Tibial nerve (tissue), 4 donors: ENCODE data around the gene NUDT9.
"Not testable (repeated sequence)": the region's sequence is repeated elsewhere in the genome, so short reads cannot be mapped to it uniquely, and the experiment has no call there.

Experiments used
- EP300 ChIP-seq, 2 donors: sonication (generic); formaldehyde crosslinking; IDR thresholded peaks; one replicate each; pipeline ENCODE4 v1.6.1; 2017; ENCODE audit warnings: antibody characterized with exemption in 2 of 2, mild to moderate bottlenecking in 1 of 2
- POLR2A ChIP-seq, 2 donors: fragments of 450-650 bp; IDR thresholded peaks; one replicate each; pipeline ENCODE4 v1.6.1; 2017; ENCODE audit warnings: antibody characterized with exemption in 2 of 2, mild to moderate bottlenecking in 2 of 2, moderate library complexity in 2 of 2
- TF ChIP-seq, protein P1 (sequence below), 5 experiments: fragments of 200-600 bp in 3 of 5; fragments of 450-650 bp in 2 of 5; sonication (generic) in 3 of 5; IDR thresholded peaks; one replicate each; pipeline ENCODE4 v1.5.1; 2016 to 2019; ENCODE audit warnings: antibody characterized with exemption in 5 of 5, mild to moderate bottlenecking in 3 of 5, moderate library complexity in 2 of 5

DNA sequence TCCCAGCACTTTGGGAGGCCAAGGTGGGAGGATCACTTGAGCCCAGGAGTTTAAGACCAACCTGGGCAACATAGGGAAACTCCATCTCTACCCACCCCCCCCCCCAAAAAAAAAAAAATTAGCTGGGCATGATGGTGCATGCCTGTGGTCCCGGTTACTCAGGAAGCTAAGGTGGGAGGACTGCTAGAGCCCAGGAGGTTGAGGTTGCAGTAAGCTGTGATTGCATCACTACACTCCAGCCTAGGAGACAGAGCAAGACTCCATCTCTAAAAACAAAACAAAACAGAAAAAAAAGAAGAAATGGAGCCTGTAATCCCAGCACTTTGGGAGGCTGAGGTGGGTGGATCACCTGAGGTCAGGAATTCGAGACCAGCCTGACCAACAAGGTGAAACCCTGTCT, 69.5 kb downstream of the NUDT9 start:
- TF ChIP-seq, protein P1, sequence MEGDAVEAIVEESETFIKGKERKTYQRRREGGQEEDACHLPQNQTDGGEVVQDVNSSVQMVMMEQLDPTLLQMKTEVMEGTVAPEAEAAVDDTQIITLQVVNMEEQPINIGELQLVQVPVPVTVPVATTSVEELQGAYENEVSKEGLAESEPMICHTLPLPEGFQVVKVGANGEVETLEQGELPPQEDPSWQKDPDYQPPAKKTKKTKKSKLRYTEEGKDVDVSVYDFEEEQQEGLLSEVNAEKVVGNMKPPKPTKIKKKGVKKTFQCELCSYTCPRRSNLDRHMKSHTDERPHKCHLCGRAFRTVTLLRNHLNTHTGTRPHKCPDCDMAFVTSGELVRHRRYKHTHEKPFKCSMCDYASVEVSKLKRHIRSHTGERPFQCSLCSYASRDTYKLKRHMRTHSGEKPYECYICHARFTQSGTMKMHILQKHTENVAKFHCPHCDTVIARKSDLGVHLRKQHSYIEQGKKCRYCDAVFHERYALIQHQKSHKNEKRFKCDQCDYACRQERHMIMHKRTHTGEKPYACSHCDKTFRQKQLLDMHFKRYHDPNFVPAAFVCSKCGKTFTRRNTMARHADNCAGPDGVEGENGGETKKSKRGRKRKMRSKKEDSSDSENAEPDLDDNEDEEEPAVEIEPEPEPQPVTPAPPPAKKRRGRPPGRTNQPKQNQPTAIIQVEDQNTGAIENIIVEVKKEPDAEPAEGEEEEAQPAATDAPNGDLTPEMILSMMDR (IDR thresholded peaks at IDR 0.05) = not testable (repeated sequence)
- TF ChIP-seq POLR2A, EP300 (IDR thresholded peaks at IDR 0.05): not testable (repeated sequence)
